PC-3 (cell line): ENCODE results near the gene XPNPEP1. TPM values are rescaled to one million over a fixed set of nuclear protein-coding genes. Genes with fewer than 3 reads are reported as not detected.

Experiments used
- ATAC-seq: fragments of 200-7000 bp; cut with Tn5 transposase; 2 replicates; pipeline ENCODE4 v1.9.1; 2020; ENCODE audit warnings: mild to moderate bottlenecking, moderate library complexity
- BruUV-seq: library from RNA; stranded (reverse); fragments of 400-500 nt; replicated peaks from 2 replicates; lab custom pipeline; 2021; lab: Mats Ljungman, UMichigan
- CTCF ChIA-PET: fragments of 300-600 bp; sonication (Branson Sonifier 250); formaldehyde crosslinking; loops from one replicate; lab custom pipeline; 2022; ENCODE audit warnings: antibody characterized with exemption; lab: Charles Lee
- POLR2A ChIA-PET: fragments of 300-600 bp; sonication (Branson Sonifier 250); formaldehyde crosslinking; loops from one replicate; lab custom pipeline; 2022; ENCODE audit warnings: antibody characterized with exemption; ENCODE audit not compliant: unreplicated experiment; lab: Charles Lee
- DNase-seq: peaks from one replicate; pipeline ENCODE4 v3.0.0-alpha.2; 2015
- H2AFZ ChIP-seq: fragments of 300-600 bp; sonication (generic); 2 replicates; pipeline ENCODE4 v1.6.0; 2016; ENCODE audit warnings: antibody characterized with exemption, low read length
- H3F3A ChIP-seq: fragments of 300-600 bp; sonication (generic); one replicate; pipeline ENCODE4 v1.6.0; 2017; ENCODE audit warnings: antibody characterized with exemption, low read length, control low read depth, mild to moderate bottlenecking; ENCODE audit not compliant: unreplicated experiment
- H3K27ac ChIP-seq: fragments of 300-600 bp; sonication (generic); 2 replicates; pipeline ENCODE4 v1.5.1; 2016; ENCODE audit warnings: mild to moderate bottlenecking, low read length
- H3K27me3 ChIP-seq: fragments of 300-600 bp; sonication (generic); 2 replicates; pipeline ENCODE4 v1.6.1; 2016; ENCODE audit warnings: low read length, mixed read lengths
- H3K36me3 ChIP-seq: fragments of 300-600 bp; sonication (generic); 2 replicates; pipeline ENCODE4 v1.6.1; 2016; ENCODE audit warnings: low read depth, mixed run types, low read length, mixed read lengths
- H3K4me1 ChIP-seq: fragments of 300-600 bp; sonication (generic); 2 replicates; pipeline ENCODE4 v1.5.1; 2016; ENCODE audit warnings: low read length; ENCODE audit not compliant: insufficient read depth
- H3K4me2 ChIP-seq: fragments of 300-600 bp; sonication (generic); 2 replicates; pipeline ENCODE4 v1.6.0; 2016; ENCODE audit warnings: low read length
- H3K4me3 ChIP-seq: fragments of 300-600 bp; sonication (generic); 2 replicates; pipeline ENCODE4 v1.5.1; 2016; ENCODE audit warnings: mild to moderate bottlenecking, low read length, mixed read lengths
- H3K79me2 ChIP-seq: fragments of 300-600 bp; sonication (generic); 2 replicates; pipeline ENCODE4 v1.6.1; 2017; ENCODE audit warnings: low read length, mixed read lengths
- H3K9ac ChIP-seq: fragments of 300-600 bp; sonication (generic); 2 replicates; pipeline ENCODE4 v1.6.0; 2016; ENCODE audit warnings: mild to moderate bottlenecking, low read length
- H3K9me2 ChIP-seq: fragments of 300-600 bp; sonication (generic); replicated peaks from 2 replicates; pipeline ENCODE4 v1.6.1; 2016; ENCODE audit warnings: mixed run types, low read length, mixed read lengths
- H3K9me3 ChIP-seq: fragments of 300-600 bp; sonication (generic); 2 replicates; pipeline ENCODE4 v1.6.1; 2016; ENCODE audit warnings: low read length, mixed read lengths
- H4K20me1 ChIP-seq: fragments of 300-600 bp; sonication (generic); 2 replicates; pipeline ENCODE4 v1.6.1; 2016; ENCODE audit warnings: low read length, mixed read lengths
- CTCF ChIP-seq: fragments of 300-600 bp; sonication (generic); conservative IDR thresholded peaks from 2 replicates; pipeline ENCODE4 v1.5.1; 2017; ENCODE audit warnings: antibody characterized with exemption, low read depth, mild to moderate bottlenecking, low read length
- EZH2 ChIP-seq: fragments of 300-600 bp; sonication (generic); IDR thresholded peaks from one replicate; pipeline ENCODE4 v1.6.1; 2017; ENCODE audit warnings: antibody characterized with exemption, mild to moderate bottlenecking, low read length; ENCODE audit not compliant: unreplicated experiment
- EZH2phosphoT487 ChIP-seq: fragments of 300-600 bp; sonication (generic); IDR thresholded peaks from 2 replicates; pipeline ENCODE4 v1.6.1; 2018; ENCODE audit warnings: mild to moderate bottlenecking, antibody characterized with exemption, low read length, borderline replicate concordance
- intact Hi-C: fragments of 100-400 bp; cut with micrococcal nuclease; formaldehyde crosslinking; loops from 2 replicates; pipeline ENCODE4 v1.9.0; 2023
- total RNA-seq: library from RNA; depleted of rRNA; stranded (reverse); fragments of >200 nt; gene quantifications from 2 replicates; pipeline ENCODE4 v1.2.3, GENCODE V29; 2014

XPNPEP1 gene
- total RNA-seq, 1 experiment from 2014 or later: 77.3 TPM

- Histone ChIP-seq H3K9me3 (no peaks in the 10 kb centered on the region), H3F3A (no peaks in the 10 kb centered on the region), H2AFZ (no peak overlapping the region), H3K79me2 (no peaks in the 10 kb centered on the region), H3K36me3 (peaks cover 6% of the 10 kb centered on the region), H3K9ac (no peak overlapping the region), H3K27ac (no peak overlapping the region), H3K9me2 (no peaks in the 10 kb centered on the region), H4K20me1 (no peaks in the 10 kb centered on the region), H3K27me3 (no peaks in the 10 kb centered on the region), H3K4me1 (no peaks in the 10 kb centered on the region), H3K4me2 (no peak overlapping the region), H3K4me3 (no peak overlapping the region)
- intact Hi-C loops: no loop called here
- ATAC-seq (no peak), DNase-seq (no peak)
- CTCF ChIA-PET: interaction anchor here (0.5 kb wide), 1 partner anchor 434 kb away, joined by 3 read pairs; no protein-coding TSS in a partner anchor
- TF ChIP-seq EZH2: no peak
- TF ChIP-seq CTCF: no peak
- TF ChIP-seq EZH2phosphoT487: no peak
- BruUV-seq: no TSS peak
- POLR2A ChIA-PET: no interaction called here
Observed at GRCh38 chr10:109875828-109876821, 47.2 kb downstream of the XPNPEP1 start.

GRCh38 chr10:109875151-109875568 is 48.2 kb downstream of the XPNPEP1 start:
- H3F3A ChIP-seq: no peaks in the 10 kb centered on the region
- ChIA-PET CTCF (interaction anchor here (0.5 kb wide), 1 partner anchor 435 kb away, joined by 3 read pairs; no protein-coding TSS in a partner anchor), POLR2A (no interaction called here)
- no peak overlapping the region for H3K9ac ChIP-seq
- H3K4me1 ChIP-seq: no peaks in the 10 kb centered on the region
- H3K4me2 ChIP-seq: no peak overlapping the region
- no peaks in the 10 kb centered on the region for H4K20me1 ChIP-seq
- no peaks in the 10 kb centered on the region for H3K9me3 ChIP-seq
- H2AFZ ChIP-seq: no peak overlapping the region
- no peaks in the 10 kb centered on the region for H3K79me2 ChIP-seq
- ATAC-seq (no peak), DNase-seq (no peak)
- no peaks in the 10 kb centered on the region for H3K9me2 ChIP-seq
- BruUV-seq: no TSS peak
- intact Hi-C loops: no loop called here
- H3K27me3 ChIP-seq: no peaks in the 10 kb centered on the region
- no peak overlapping the region for H3K4me3 ChIP-seq
- H3K27ac ChIP-seq: no peak overlapping the region
- H3K36me3 ChIP-seq: peaks cover 9% of the 10 kb centered on the region
- TF ChIP-seq EZH2 (no peak), CTCF (no peak), EZH2phosphoT487 (no peak)

- no peak overlapping the region for H3K27ac ChIP-seq
- H2AFZ ChIP-seq: no peak overlapping the region
- H4K20me1 ChIP-seq: no peaks in the 10 kb centered on the region
- H3F3A ChIP-seq: no peaks in the 10 kb centered on the region
- POLR2A ChIA-PET: no interaction called here
- TF ChIP-seq EZH2phosphoT487 (no peak), EZH2 (no peak), CTCF (no peak)
- H3K9me2 ChIP-seq: no peaks in the 10 kb centered on the region
- no peak overlapping the region for H3K9ac ChIP-seq
- H3K27me3 ChIP-seq: no peaks in the 10 kb centered on the region
- BruUV-seq: no TSS peak
- intact Hi-C loops: no loop called here
- no peaks in the 10 kb centered on the region for H3K9me3 ChIP-seq
- no peak overlapping the region for H3K4me3 ChIP-seq
- CTCF ChIA-PET: no interaction called here
- no peak overlapping the region for H3K4me2 ChIP-seq
- H3K79me2 ChIP-seq: no peaks in the 10 kb centered on the region
- DNase-seq: no peak
- ATAC-seq: no peak
- H3K36me3 ChIP-seq: peaks cover 8% of the 10 kb centered on the region
- H3K4me1 ChIP-seq: no peaks in the 10 kb centered on the region
Observed at GRCh38 chr10:109871476-109871875, 51.8 kb downstream of the XPNPEP1 start.
